Upper lobe of left lung (tissue), 4 donors: ENCODE data around the gene TAF6.

Experiments
- EP300 ChIP-seq, 4 donors: sonication (generic); formaldehyde crosslinking; IDR thresholded peaks; one replicate each; pipeline ENCODE4 v1.5.1; 2017; ENCODE audit warnings: antibody characterized with exemption in 4 of 4, control low read depth in 2 of 4
- POLR2A ChIP-seq, 4 donors: fragments of 450-650 bp; IDR thresholded peaks; one replicate each; pipeline ENCODE4 v1.5.1; 2016 to 2017; ENCODE audit warnings: antibody characterized with exemption in 4 of 4, mild to moderate bottlenecking in 2 of 4
- POLR2AphosphoS5 ChIP-seq, 2 donors: sonication (generic); formaldehyde crosslinking; IDR thresholded peaks; one replicate each; pipeline ENCODE4 v1.5.1; 2017; ENCODE audit warnings: antibody characterized with exemption in 2 of 2
- TF ChIP-seq, protein P1 (sequence below), 6 experiments: fragments of 450-650 bp in 4 of 6; fragments of 200-600 bp in 2 of 6; sonication (generic) in 2 of 6; IDR thresholded peaks; one replicate each; pipeline ENCODE4 v1.5.1; 2016 to 2019; ENCODE audit warnings: antibody characterized with exemption in 6 of 6

DNA sequence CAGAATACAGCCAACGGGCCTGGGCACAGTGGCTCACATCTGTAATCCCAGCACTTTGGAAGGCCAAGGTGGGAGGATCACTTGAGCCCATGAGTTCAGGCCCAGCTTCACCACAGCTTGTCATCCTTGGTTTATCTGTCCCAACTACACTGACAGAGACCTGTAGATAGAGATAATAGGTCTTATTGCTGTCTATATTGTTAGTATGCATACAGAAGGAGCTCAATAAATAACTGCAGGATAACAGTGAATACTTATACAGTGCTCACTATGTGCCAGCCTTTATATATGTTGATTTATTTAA, 1.5 kb upstream of the TAF6 start:
- TF ChIP-seq, protein P1, sequence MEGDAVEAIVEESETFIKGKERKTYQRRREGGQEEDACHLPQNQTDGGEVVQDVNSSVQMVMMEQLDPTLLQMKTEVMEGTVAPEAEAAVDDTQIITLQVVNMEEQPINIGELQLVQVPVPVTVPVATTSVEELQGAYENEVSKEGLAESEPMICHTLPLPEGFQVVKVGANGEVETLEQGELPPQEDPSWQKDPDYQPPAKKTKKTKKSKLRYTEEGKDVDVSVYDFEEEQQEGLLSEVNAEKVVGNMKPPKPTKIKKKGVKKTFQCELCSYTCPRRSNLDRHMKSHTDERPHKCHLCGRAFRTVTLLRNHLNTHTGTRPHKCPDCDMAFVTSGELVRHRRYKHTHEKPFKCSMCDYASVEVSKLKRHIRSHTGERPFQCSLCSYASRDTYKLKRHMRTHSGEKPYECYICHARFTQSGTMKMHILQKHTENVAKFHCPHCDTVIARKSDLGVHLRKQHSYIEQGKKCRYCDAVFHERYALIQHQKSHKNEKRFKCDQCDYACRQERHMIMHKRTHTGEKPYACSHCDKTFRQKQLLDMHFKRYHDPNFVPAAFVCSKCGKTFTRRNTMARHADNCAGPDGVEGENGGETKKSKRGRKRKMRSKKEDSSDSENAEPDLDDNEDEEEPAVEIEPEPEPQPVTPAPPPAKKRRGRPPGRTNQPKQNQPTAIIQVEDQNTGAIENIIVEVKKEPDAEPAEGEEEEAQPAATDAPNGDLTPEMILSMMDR (IDR thresholded peaks at IDR 0.05), result no peak
- TF ChIP-seq POLR2A (IDR thresholded peaks at IDR 0.05) (no peak), EP300 (IDR thresholded peaks at IDR 0.05) (no peak), POLR2AphosphoS5 (IDR thresholded peaks at IDR 0.05) (no peak)
